ENCODE results near the gene EEA1. TPM values are rescaled to one million over a fixed set of nuclear protein-coding genes. Genes with fewer than 3 reads are reported as not detected.

The EEA1 gene
- total and polyA plus RNA-seq, 10 of the 15 experiments (the other 5 are each of a cell fraction or from before 2014, with no cell fraction given) = 5.5 to 40.3 (median 13.5) TPM

GRCh38 chr12:92785563-92785950 is 143.5 kb downstream of the EEA1 start:
- CTCF ChIA-PET = interaction anchor here (0.6 to 6.0 kb wide), 35 partner anchors 9 to 1605 kb away, joined by 3 to 37 read pairs (median 4); no protein-coding TSS in a partner anchor
- RAD21 ChIA-PET (ENCODE audit: unreplicated experiment) = interaction anchor here (0.7 to 4.2 kb wide), 21 partner anchors 9 to 1317 kb away, joined by 3 to 26 read pairs (median 3); no protein-coding TSS in a partner anchor
- H3K27ac ChIP-seq (ENCODE audit: control insufficient read depth, insufficient read depth) = no peak overlapping the region
- no peak overlapping the region for H3K4me3 ChIP-seq
- H3K4me1 ChIP-seq (ENCODE audit: control insufficient read depth, insufficient read depth, low read length) = peaks cover 2% of the 10 kb centered on the region; the same call in 1 of the 2 replicates
- FAIRE-seq (no peak), DNase-seq (ENCODE audit: low read depth, low spot score) (no peak), ATAC-seq (0 out of 3 replicates have a peak, but pooled peaks have one; percentile 15)
- BruUV-seq (replicated peaks) = no TSS peak
- SMC1A ChIA-PET (ENCODE audit: uncharacterized antibody, unreplicated experiment) = interaction anchor here (0.6 to 4.2 kb wide), 36 partner anchors 8 to 1404 kb away, joined by 3 to 30 read pairs (median 4); partner anchors contain the start of gene PLEKHG7
- TF ChIP-seq ZNF274 (IDR thresholded peaks at IDR 0.05; ENCODE audit: insufficient read depth, insufficient read length) (no peak), CEBPZ (IDR thresholded peaks at IDR 0.05; ENCODE audit: low read depth, low read length) (no peak), YY1 (IDR thresholded peaks at IDR 0.05; ENCODE audit: low read depth, low read length) (no peak), ASH2L (IDR thresholded peaks at IDR 0.05; ENCODE audit: borderline replicate concordance, low read depth) (no peak), BCL3 (IDR thresholded peaks at IDR 0.05; ENCODE audit: borderline replicate concordance, insufficient read depth, low read depth, low read length, poor library complexity, severe bottlenecking) (no peak), MYC (IDR thresholded peaks at IDR 0.05; ENCODE audit: insufficient read depth, insufficient read length, insufficient replicate concordance, low read length, severe bottlenecking) (no peak)
- H3K36me3 ChIP-seq (ENCODE audit: control insufficient read depth in 2 of 2, insufficient read depth in 2 of 2, low read length in 1 of 2) = peaks cover 2 to 5% of the 10 kb centered on the region in 2 experiments; a peak in 2 of 4 replicates
- in situ Hi-C loops (cut with MboI) (loop anchor here (10.0 kb wide), 1 partner anchor 1309 kb away; no protein-coding TSS in a partner anchor), intact Hi-C loops (cut with micrococcal nuclease; ENCODE audit: unreplicated experiment) (loop anchor here (1.0 to 5.0 kb wide), 5 partner anchors 142 to 1317 kb away; partner anchors contain the start of gene EEA1)
- H3K27me3 ChIP-seq (replicated peaks in 1 of 2; ENCODE audit: control insufficient read depth in 2 of 2, insufficient read depth in 2 of 2, low read length in 1 of 2) = no peaks in the 10 kb centered on the region
- no peak overlapping the region for H3K4me2 ChIP-seq (ENCODE audit: control insufficient read depth, insufficient read depth)
- POLR2A ChIA-PET = no interaction called here
- H3K9ac ChIP-seq (ENCODE audit: control insufficient read depth, insufficient read depth, low read length) = no peak overlapping the region
- no peak overlapping the region for H2AFZ ChIP-seq (ENCODE audit: control insufficient read depth, low read depth, low read length)
- no peaks in the 10 kb centered on the region for H3K79me2 ChIP-seq (ENCODE audit: control insufficient read depth, insufficient read depth, low read length)
- H4K20me1 ChIP-seq (ENCODE audit: control insufficient read depth, insufficient read depth) = no peaks in the 10 kb centered on the region
- no peaks in the 10 kb centered on the region for H3K9me3 ChIP-seq (replicated peaks; ENCODE audit: control insufficient read depth, insufficient read depth, low read length)
- 100% methylated on average over 1 of the region's 1 CpG for WGBS (ENCODE audit: insufficient coverage, insufficient replicate concordance, low lambda C conversion rate, missing lambda C conversion rate)
